Activated CD4-positive, alpha-beta T cell treated with anti-CD3 and anti-CD28 coated beads, Interleukin-10, Interleukin-2, amounts not matched to agents 100 ng/mL and 50 ng/mL, durations not matched to agents 16 hours and 8 hours (primary cell): ENCODE results near the gene PXDN.
"Not testable (repeated sequence)": the region's sequence is repeated elsewhere in the genome, so short reads cannot be mapped to it uniquely, and the experiment has no call there.

Source experiments
- DNase-seq: peaks from one replicate; pipeline ENCODE4 v3.0.0-alpha.2; 2020

The PXDN gene

GRCh38 chr2:1717113-1717512 lies 27.2 kb downstream of the PXDN start:
- no peak for DNase-seq

- no peak for DNase-seq
Measured at GRCh38 chr2:1716441-1716840, 27.9 kb downstream of the PXDN start.

- DNase-seq, result not testable (repeated sequence)
Measured at GRCh38 chr2:1716014-1716305, 28.4 kb downstream of the PXDN start.

- DNase-seq, result no peak
Measured at GRCh38 chr2:1715184-1716013, 28.9 kb downstream of the PXDN start.

- DNase-seq, result no peak
Measured at GRCh38 chr2:1714291-1715064, 29.8 kb downstream of the PXDN start.

- no peak for DNase-seq
Measured at GRCh38 chr2:1713839-1714236, 30.5 kb downstream of the PXDN start.

GRCh38 chr2:1713142-1713838 lies 31.0 kb downstream of the PXDN start:
- no peak for DNase-seq

GRCh38 chr2:1709946-1710560 lies 34.3 kb downstream of the PXDN start:
- no peak for DNase-seq

- no peak for DNase-seq
Measured at GRCh38 chr2:1709335-1709605, 35.0 kb downstream of the PXDN start.

- DNase-seq, result no peak
Measured at GRCh38 chr2:1708476-1709334, 35.6 kb downstream of the PXDN start.

GRCh38 chr2:1707771-1708418 lies 36.4 kb downstream of the PXDN start:
- DNase-seq, result no peak

GRCh38 chr2:1706089-1706841 lies 38.0 kb downstream of the PXDN start:
- not testable (repeated sequence) for DNase-seq

GRCh38 chr2:1705557-1706076 lies 38.7 kb downstream of the PXDN start:
- no peak for DNase-seq

GRCh38 chr2:1704631-1705556 lies 39.4 kb downstream of the PXDN start:
- no peak for DNase-seq

- DNase-seq, result no peak
Measured at GRCh38 chr2:1702186-1702565, 42.1 kb downstream of the PXDN start.

- DNase-seq, result no peak
Measured at GRCh38 chr2:1701556-1702185, 42.6 kb downstream of the PXDN start.

GRCh38 chr2:1701020-1701419 lies 43.3 kb downstream of the PXDN start:
- DNase-seq, result no peak

- DNase-seq, result not testable (repeated sequence)
Measured at GRCh38 chr2:1700427-1700826, 43.9 kb downstream of the PXDN start.

GRCh38 chr2:1698188-1698945 lies 45.9 kb downstream of the PXDN start:
- no peak for DNase-seq
